PFSK-1 (cell line): Measurements from ENCODE around the gene SPDEF.

ENCODE experiments used
- FOXP2 ChIP-seq: optimal IDR thresholded peaks from 2 replicates; pipeline ENCODE3; 2011; ENCODE audit warnings: borderline replicate concordance, control low read depth, inconsistent platforms; ENCODE audit not compliant: insufficient read depth; ENCODE audit errors: extremely low read length, extremely low read depth
- POLR2AphosphoS5 ChIP-seq: IDR thresholded peaks from 2 replicates; pipeline ENCODE4 v1.6.1; 2012; ENCODE audit warnings: low read depth, mild to moderate bottlenecking, control low read depth, low read length, moderate library complexity
- REST ChIP-seq, 2 experiments: IDR thresholded peaks; 2 replicates each; pipeline versions ENCODE4 v1.6.1 to v1.8.0; 2011 to 2012; ENCODE audit warnings: low read depth in 2 of 2, low read length in 2 of 2, control low read depth in 1 of 2, inconsistent platforms in 1 of 2, mild to moderate bottlenecking in 1 of 2, moderate library complexity in 1 of 2; ENCODE audit not compliant: insufficient read depth in 1 of 2
- SIN3A ChIP-seq: IDR thresholded peaks from 2 replicates; pipeline ENCODE4 v1.6.1; 2012; ENCODE audit warnings: mild to moderate bottlenecking, low read length, moderate library complexity, borderline replicate concordance; ENCODE audit not compliant: insufficient read depth
- TAF1 ChIP-seq: IDR thresholded peaks from 2 replicates; pipeline ENCODE4 v1.6.1; 2012; ENCODE audit warnings: low read length, control low read depth, borderline replicate concordance; ENCODE audit not compliant: insufficient read depth

The SPDEF gene

GRCh38 chr6:34530753-34531365, 25.3 kb downstream of the SPDEF start:
- TF ChIP-seq SIN3A (no peak), FOXP2 (no peak), TAF1 (no peak), POLR2AphosphoS5 (no peak), REST (IDR thresholded peaks at IDR 0.05; ENCODE audit: insufficient read depth in 1 of 2, low read depth in 2 of 2, low read length in 2 of 2) (no peak)

GRCh38 chr6:34529665-34530327, 26.3 kb downstream of the SPDEF start:
- TF ChIP-seq TAF1 (no peak), SIN3A (no peak), REST (IDR thresholded peaks at IDR 0.05; ENCODE audit: insufficient read depth in 1 of 2, low read depth in 2 of 2, low read length in 2 of 2) (no peak), POLR2AphosphoS5 (no peak), FOXP2 (no peak)

GRCh38 chr6:34528996-34529664, 27.0 kb downstream of the SPDEF start:
- TF ChIP-seq SIN3A (no peak), FOXP2 (no peak), POLR2AphosphoS5 (no peak), REST (IDR thresholded peaks at IDR 0.05; ENCODE audit: insufficient read depth in 1 of 2, low read depth in 2 of 2, low read length in 2 of 2) (no peak), TAF1 (no peak)

- TF ChIP-seq POLR2AphosphoS5: no peak
- no peak for TF ChIP-seq FOXP2
- TF ChIP-seq SIN3A: no peak
- TF ChIP-seq REST (IDR thresholded peaks at IDR 0.05; ENCODE audit: insufficient read depth in 1 of 2, low read depth in 2 of 2, low read length in 2 of 2): no peak
- no peak for TF ChIP-seq TAF1
Observed at GRCh38 chr6:34527751-34528670, 28.1 kb downstream of the SPDEF start.
